Astrocyte of the hippocampus (primary cell): ENCODE measurements around the gene EYA2.
A peak's percentile ranks its signal among the peaks of the same experiment; 100 is the strongest.

ENCODE experiments used
- DNase-seq: peaks from one replicate; pipeline ENCODE4 v3.0.0; 2011; ENCODE audit warnings: low read depth, low spot score

The EYA2 gene

GRCh38 chr20:47224857-47225256 lies 330.2 kb downstream of the EYA2 start:
- no peak for DNase-seq

GRCh38 chr20:47225458-47225857 lies 330.8 kb downstream of the EYA2 start:
- no peak for DNase-seq

GRCh38 chr20:47227119-47227518 lies 332.5 kb downstream of the EYA2 start:
- DNase-seq = no peak

GRCh38 chr20:47227576-47227975 lies 332.9 kb downstream of the EYA2 start:
- no peak for DNase-seq

- no peak for DNase-seq
These were observed 334.0 kb downstream of the EYA2 start for GRCh38 chr20:47228654-47229053.

- DNase-seq = no peak
These were observed 336.2 kb downstream of the EYA2 start for GRCh38 chr20:47230811-47231256.

- DNase-seq = peak; percentile 72
These were observed 336.9 kb downstream of the EYA2 start for GRCh38 chr20:47231382-47232039.

- DNase-seq = no peak
These were observed 337.9 kb downstream of the EYA2 start for GRCh38 chr20:47232518-47232917.

GRCh38 chr20:47233333-47234188 lies 338.9 kb downstream of the EYA2 start:
- DNase-seq = peak; percentile 65

- DNase-seq = no peak
These were observed 340.5 kb downstream of the EYA2 start for GRCh38 chr20:47235111-47235510.

GRCh38 chr20:47235853-47236638 lies 341.4 kb downstream of the EYA2 start:
- DNase-seq = no peak

GRCh38 chr20:47236639-47236900 lies 341.9 kb downstream of the EYA2 start:
- DNase-seq = no peak

GRCh38 chr20:47237715-47238114 lies 343.1 kb downstream of the EYA2 start:
- no peak for DNase-seq
